Trophoblast cell (in vitro differentiated cells and primary cell): ENCODE data around the gene DYNC2H1.

Experiments used
- DNase-seq, 2 donors: peaks; one replicate each; pipeline ENCODE4 v3.0.0-alpha.2; 2016
- H2AFZ ChIP-seq: 2 replicates; pipeline ENCODE4 v1.6.1; 2013; ENCODE audit warnings: low read length, moderate library complexity, mild to moderate bottlenecking; ENCODE audit not compliant: insufficient read depth, poor library complexity
- H2AK5ac ChIP-seq: 2 replicates; pipeline ENCODE4 v1.6.1; 2013; ENCODE audit warnings: mild to moderate bottlenecking, low read length
- H2BK120ac ChIP-seq: 2 replicates; pipeline ENCODE4 v1.6.1; 2013; ENCODE audit warnings: low read length, mild to moderate bottlenecking, moderate library complexity; ENCODE audit not compliant: insufficient read depth, poor library complexity
- H2BK12ac ChIP-seq: 2 replicates; pipeline ENCODE4 v1.6.1; 2013; ENCODE audit warnings: mild to moderate bottlenecking, low read length, moderate library complexity
- H2BK5ac ChIP-seq: 2 replicates; pipeline ENCODE4 v1.6.1; 2013; ENCODE audit warnings: low read length, low read depth, moderate library complexity, mild to moderate bottlenecking; ENCODE audit not compliant: poor library complexity
- H3K14ac ChIP-seq: 2 replicates; pipeline ENCODE4 v1.6.1; 2013; ENCODE audit warnings: mild to moderate bottlenecking, low read length
- H3K18ac ChIP-seq: 2 replicates; pipeline ENCODE4 v1.6.1; 2013; ENCODE audit warnings: mild to moderate bottlenecking, low read length
- H3K23ac ChIP-seq: 2 replicates; pipeline ENCODE4 v1.6.1; 2013; ENCODE audit warnings: low read length
- H3K27ac ChIP-seq: 2 replicates; pipeline ENCODE4 v1.5.1; 2013; ENCODE audit warnings: low read depth, mild to moderate bottlenecking, inconsistent platforms, low read length, moderate library complexity
- H3K27me3 ChIP-seq: 2 replicates; pipeline ENCODE4 v1.6.1; 2013; ENCODE audit warnings: inconsistent platforms, mild to moderate bottlenecking, low read length, moderate library complexity; ENCODE audit not compliant: insufficient read depth
- H3K36me3 ChIP-seq, 2 experiments: 1 replicate in 1 of 2; 2 replicates in 1 of 2; pipeline ENCODE4 v1.6.1; 2013; ENCODE audit warnings: low read length in 2 of 2, mild to moderate bottlenecking in 2 of 2, moderate library complexity in 1 of 2; ENCODE audit not compliant: insufficient read depth in 2 of 2, control insufficient read depth in 1 of 2
- H3K4ac ChIP-seq: 2 replicates; pipeline ENCODE4 v1.6.1; 2013; ENCODE audit warnings: low read depth, mild to moderate bottlenecking, low read length, moderate library complexity
- H3K4me1 ChIP-seq, 2 experiments: 1 replicate in 1 of 2; 2 replicates in 1 of 2; pipeline ENCODE4 v1.6.1; 2013; ENCODE audit warnings: low read length in 2 of 2, mild to moderate bottlenecking in 2 of 2, moderate library complexity in 1 of 2; ENCODE audit not compliant: insufficient read depth in 2 of 2, control insufficient read depth in 1 of 2
- H3K4me2 ChIP-seq: 2 replicates; pipeline ENCODE4 v1.6.1; 2013; ENCODE audit warnings: inconsistent platforms, mild to moderate bottlenecking, low read length, moderate library complexity
- H3K4me3 ChIP-seq: 2 replicates; pipeline ENCODE4 v1.5.1; 2013; ENCODE audit warnings: mild to moderate bottlenecking, low read depth, low read length, inconsistent platforms
- H3K79me1 ChIP-seq: one replicate; pipeline ENCODE4 v1.6.1; 2013; ENCODE audit warnings: low read length
- H3K79me2 ChIP-seq: 2 replicates; pipeline ENCODE4 v1.6.1; 2013; ENCODE audit warnings: low read length, mild to moderate bottlenecking; ENCODE audit not compliant: control insufficient read depth, insufficient read depth, poor library complexity
- H3K9ac ChIP-seq: 2 replicates; pipeline ENCODE4 v1.6.1; 2013; ENCODE audit warnings: mild to moderate bottlenecking, low read length
- H3K9me3 ChIP-seq: 2 replicates; pipeline ENCODE4 v1.6.1; 2013; ENCODE audit warnings: low read depth, mild to moderate bottlenecking, control low read depth, inconsistent platforms, low read length; ENCODE audit not compliant: insufficient read depth
- H4K12ac ChIP-seq: 2 replicates; pipeline ENCODE4 v1.6.1; 2013; ENCODE audit warnings: low read depth, mild to moderate bottlenecking, low read length, moderate library complexity
- H4K8ac ChIP-seq: 2 replicates; pipeline ENCODE4 v1.6.1; 2013; ENCODE audit warnings: low read depth, mild to moderate bottlenecking, low read length, moderate library complexity
- H4K91ac ChIP-seq: one replicate; pipeline ENCODE4 v1.6.1; 2013; ENCODE audit warnings: low read depth, mild to moderate bottlenecking, low read length, moderate library complexity
- WGBS: extraction: QIAGEN DNeasy Blood & Tissue Kit; methylation state at CpG from one replicate; pipeline ENCODE4 v1.1.7; 2013; ENCODE audit warnings: missing lambda C conversion rate; ENCODE audit not compliant: insufficient read length, insufficient coverage; ENCODE audit errors: extremely low coverage; 5-methylcytosine and 5-hydroxymethylcytosine counted together

The DYNC2H1 gene

DNA sequence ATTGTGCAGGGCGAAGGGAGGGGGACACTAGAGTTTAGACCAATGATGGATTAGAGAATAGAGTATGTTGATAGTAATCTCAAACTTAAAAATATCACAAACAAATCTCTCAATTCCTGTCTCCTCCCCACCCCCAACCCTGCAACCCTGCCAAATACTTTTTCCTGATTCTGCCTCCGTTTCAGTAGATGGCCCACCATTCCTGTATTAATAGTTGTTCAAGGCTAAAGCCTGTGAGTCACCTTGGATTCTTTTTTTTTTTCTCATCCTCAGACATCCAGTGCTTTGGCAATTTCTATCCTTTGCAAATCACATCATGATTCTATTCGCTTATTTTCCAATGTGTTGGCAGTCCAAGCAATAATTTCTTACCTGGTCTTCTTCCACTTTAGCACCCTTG is 207.9 kb downstream of the DYNC2H1 start:
- Histone ChIP-seq H4K91ac (no peak overlapping the region), H3K79me2 (no peaks in the 10 kb centered on the region), H3K23ac (no peak overlapping the region), H3K18ac (no peak overlapping the region), H3K4me2 (no peak overlapping the region), H2AFZ (no peak overlapping the region), H3K9me3 (no peaks in the 10 kb centered on the region), H3K27me3 (no peaks in the 10 kb centered on the region), H3K79me1 (no peaks in the 10 kb centered on the region), H4K8ac (no peak overlapping the region), H2BK12ac (no peak overlapping the region), H3K27ac (no peak overlapping the region), H3K36me3 (no peaks in the 10 kb centered on the region), H3K4ac (no peak overlapping the region), H2AK5ac (no peak overlapping the region), H3K4me1 (no peaks in the 10 kb centered on the region), H3K14ac (no peak overlapping the region), H4K12ac (no peak overlapping the region), H3K9ac (no peak overlapping the region), H2BK120ac (no peak overlapping the region), H3K4me3 (no peak overlapping the region), H2BK5ac (no peak overlapping the region)
- WGBS, result no CpG with 5 or more reads among the region's 3 CpGs
- no peak for DNase-seq

GRCh38 chr11:103322821-103323220 is 213.6 kb downstream of the DYNC2H1 start:
- Histone ChIP-seq H4K91ac (no peak overlapping the region), H2BK12ac (no peak overlapping the region), H3K27ac (no peak overlapping the region), H4K8ac (no peak overlapping the region), H2BK120ac (no peak overlapping the region), H2BK5ac (no peak overlapping the region), H3K4me2 (no peak overlapping the region), H3K14ac (no peak overlapping the region), H3K9me3 (no peaks in the 10 kb centered on the region), H3K79me2 (no peaks in the 10 kb centered on the region), H3K4me1 (peaks cover 0 to 7% of the 10 kb centered on the region in 2 experiments), H3K18ac (no peak overlapping the region), H3K27me3 (no peaks in the 10 kb centered on the region), H3K79me1 (no peaks in the 10 kb centered on the region), H2AFZ (no peak overlapping the region), H3K4ac (no peak overlapping the region), H2AK5ac (no peak overlapping the region), H3K9ac (no peak overlapping the region), H3K23ac (no peak overlapping the region), H3K36me3 (no peaks in the 10 kb centered on the region), H3K4me3 (no peak overlapping the region), H4K12ac (no peak overlapping the region)
- DNase-seq, result no peak
- WGBS, result no CpG with 5 or more reads among the region's 6 CpGs

DNA sequence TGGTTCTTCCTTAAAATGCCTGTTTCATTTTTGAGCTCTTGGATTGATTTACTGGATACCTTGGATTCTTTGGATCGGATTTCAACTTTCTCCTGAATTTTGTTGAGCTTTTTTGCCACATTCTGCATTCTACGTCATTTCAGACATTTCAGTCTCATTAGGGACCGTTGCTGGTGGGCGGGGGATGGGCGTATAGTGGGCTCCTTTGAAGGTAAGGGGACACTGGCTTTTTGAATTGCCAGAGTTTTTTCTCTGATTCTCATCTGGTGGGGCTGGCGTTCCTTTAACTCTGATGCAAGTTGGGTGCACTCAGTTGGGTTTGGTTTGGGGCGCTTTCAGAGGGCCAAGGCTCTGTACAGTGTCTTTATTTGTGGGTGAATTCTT is 216.5 kb downstream of the DYNC2H1 start:
- Histone ChIP-seq H3K23ac (no peak overlapping the region), H3K27me3 (no peaks in the 10 kb centered on the region), H2AK5ac (no peak overlapping the region), H2AFZ (no peak overlapping the region), H3K36me3 (no peaks in the 10 kb centered on the region), H3K9me3 (no peaks in the 10 kb centered on the region), H3K79me2 (no peaks in the 10 kb centered on the region), H3K18ac (no peak overlapping the region), H3K14ac (no peak overlapping the region), H3K4ac (no peak overlapping the region), H2BK12ac (no peak overlapping the region), H3K9ac (no peak overlapping the region), H4K91ac (no peak overlapping the region), H3K27ac (no peak overlapping the region), H3K4me2 (peak overlapping the region; percentile 57), H2BK120ac (no peak overlapping the region), H3K4me3 (no peak overlapping the region), H4K12ac (no peak overlapping the region), H2BK5ac (no peak overlapping the region), H4K8ac (no peak overlapping the region), H3K79me1 (no peaks in the 10 kb centered on the region), H3K4me1 (peaks cover 0 to 7% of the 10 kb centered on the region in 2 experiments)
- WGBS, result no CpG with 5 or more reads among the region's 7 CpGs
- DNase-seq, result no peak

DNA sequence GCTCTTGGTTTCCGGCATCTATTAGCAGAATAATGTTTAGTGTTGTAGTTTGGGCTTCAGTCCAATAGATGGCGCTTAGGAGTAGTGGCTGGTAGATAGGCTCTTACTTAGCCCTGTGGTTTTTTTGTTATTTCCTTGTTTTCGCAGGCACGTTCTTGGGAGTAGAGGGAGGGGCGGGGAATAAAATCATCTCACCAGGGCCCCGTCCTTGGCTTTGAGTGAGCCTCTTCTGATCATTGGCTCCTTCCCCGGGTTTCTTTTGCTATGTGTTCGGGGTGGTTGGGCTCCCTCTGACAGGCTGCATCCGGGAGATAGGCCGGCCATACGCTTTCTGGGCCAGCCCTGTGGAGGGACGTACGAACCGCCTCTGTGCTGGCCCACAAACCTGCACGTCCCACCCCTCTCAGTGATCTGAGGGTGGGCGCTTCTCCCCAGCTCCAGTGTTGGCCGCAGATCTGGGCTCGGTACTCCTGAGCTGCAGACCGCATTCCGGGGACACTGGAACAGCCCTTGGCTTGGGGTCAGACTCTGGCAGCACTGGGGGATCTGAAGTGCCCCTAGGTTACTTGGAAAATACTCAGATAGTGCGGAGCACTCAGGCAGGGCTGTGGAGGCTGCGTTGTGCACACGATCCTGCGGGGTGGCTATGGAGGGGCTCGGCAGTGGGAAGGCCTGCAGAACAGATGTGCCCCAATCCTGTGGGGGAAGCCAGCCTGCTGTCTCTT is 217.0 kb downstream of the DYNC2H1 start:
- Histone ChIP-seq H3K14ac (peak overlapping the region; percentile 17), H3K9me3 (no peaks in the 10 kb centered on the region), H3K27ac (no peak overlapping the region), H3K18ac (no peak overlapping the region), H2BK120ac (peak overlapping the region; percentile 4), H3K23ac (no peak overlapping the region), H3K79me2 (no peaks in the 10 kb centered on the region), H4K91ac (peak overlapping the region; percentile 11), H2AFZ (peak overlapping the region; percentile 38), H2BK12ac (no peak overlapping the region), H3K4me3 (no peak overlapping the region), H4K8ac (peak overlapping the region; percentile 71), H3K4me1 (peaks cover 0 to 7% of the 10 kb centered on the region in 2 experiments), H3K4me2 (peak overlapping the region; percentile 57), H3K4ac (no peak overlapping the region), H2AK5ac (no peak overlapping the region), H3K9ac (no peak overlapping the region), H3K36me3 (no peaks in the 10 kb centered on the region), H3K79me1 (no peaks in the 10 kb centered on the region), H3K27me3 (no peaks in the 10 kb centered on the region), H2BK5ac (no peak overlapping the region), H4K12ac (peak overlapping the region; percentile 20)
- WGBS, result no CpG with 5 or more reads among the region's 25 CpGs
- peak; percentile 34 to 89 for DNase-seq
